ENCODE data around the gene PEAK1. TPM values are rescaled to one million over a fixed set of nuclear protein-coding genes. Genes with fewer than 3 reads are reported as not detected.

PEAK1 gene
- total RNA-seq, 2 experiments from 2014 or later, result 6.0 to 10.8 TPM

DNA sequence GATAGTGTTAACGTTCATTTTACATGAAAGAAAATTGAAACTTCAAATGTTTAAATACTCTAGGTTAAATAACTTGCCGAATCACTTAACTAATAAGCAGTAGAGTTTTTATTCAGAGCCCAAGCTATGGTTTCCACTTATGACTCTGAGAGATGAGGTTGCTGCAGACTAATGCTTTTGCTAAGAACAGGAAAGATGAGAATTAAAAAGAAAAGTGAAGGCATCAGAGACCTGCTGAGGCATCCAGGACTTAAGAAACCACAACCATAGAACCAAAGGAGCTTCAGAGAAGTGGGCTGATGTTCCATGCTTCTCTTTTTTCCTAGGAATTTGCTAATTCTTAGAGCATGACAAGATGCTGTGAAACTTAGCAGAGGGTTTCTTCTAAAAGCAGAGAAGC, 10.3 kb upstream of the PEAK1 start:
- Histone ChIP-seq H3K9me3 (ENCODE audit: low read length) (no peaks in the 10 kb centered on the region), H4K20me1 (ENCODE audit: insufficient read depth, low read length) (peaks cover 18% of the 10 kb centered on the region; the same call in 1 of the 2 replicates), H3K36me3 (ENCODE audit: insufficient read depth, low read length) (0 out of 2 replicates have a peak, but pooled peaks cover under 1% of the 10 kb centered on the region), H3K4me1 (ENCODE audit: insufficient read depth, low read length, poor library complexity, severe bottlenecking) (peaks cover 17% of the 10 kb centered on the region), H2AFZ (ENCODE audit: low read length) (no peak overlapping the region), H3K9me2 (ENCODE audit: insufficient read depth, low read length) (no peaks in the 10 kb centered on the region), H3K4me3 (ENCODE audit: low read depth, low read length, poor library complexity, severe bottlenecking) (no peak overlapping the region), H3K4me2 (ENCODE audit: low read length) (no peak overlapping the region), H3K27ac (ENCODE audit: low read depth, low read length, poor library complexity, severe bottlenecking) (no peak overlapping the region), H3K79me2 (ENCODE audit: insufficient read depth, low read depth, low read length) (peaks cover 56% of the 10 kb centered on the region)
- no peak for DNase-seq (ENCODE audit: low spot score)
- TF ChIP-seq EZH2phosphoT487 (IDR thresholded peaks at IDR 0.05; ENCODE audit: borderline replicate concordance, low read depth, low read length) (no peak), CTCF (conservative IDR thresholded peaks at IDR 0.05; ENCODE audit: low read length) (no peak)
- CTCF ChIA-PET (ENCODE audit: unreplicated experiment), result no interaction called here
- POLR2A ChIA-PET, result interaction anchor here (0.6 to 1.1 kb wide), 3 partner anchors 11 to 1442 kb away, joined by 3 to 4 read pairs (median 3); no protein-coding TSS in a partner anchor
- no TSS peak for BruUV-seq (replicated peaks)
- intact Hi-C loops (cut with micrococcal nuclease; ENCODE audit: unreplicated experiment), result no loop called here

GRCh38 chr15:77426871-77427270, 7.0 kb upstream of the PEAK1 start:
- H3K4me2 ChIP-seq (ENCODE audit: low read length), result peak overlapping the region; percentile 21; the same call in 1 of the 2 replicates
- no peaks in the 10 kb centered on the region for H3K9me3 ChIP-seq (ENCODE audit: low read length)
- TF ChIP-seq EZH2phosphoT487 (IDR thresholded peaks at IDR 0.05; ENCODE audit: borderline replicate concordance, low read depth, low read length), result no peak
- no peak for TF ChIP-seq CTCF (conservative IDR thresholded peaks at IDR 0.05; ENCODE audit: low read length)
- H2AFZ ChIP-seq (ENCODE audit: low read length), result no peak overlapping the region
- H3K4me3 ChIP-seq (ENCODE audit: low read depth, low read length, poor library complexity, severe bottlenecking), result no peak overlapping the region
- peaks cover 31% of the 10 kb centered on the region for H4K20me1 ChIP-seq (ENCODE audit: insufficient read depth, low read length)
- DNase-seq (ENCODE audit: low spot score), result no peak
- no TSS peak for BruUV-seq (replicated peaks)
- no peak overlapping the region for H3K27ac ChIP-seq (ENCODE audit: low read depth, low read length, poor library complexity, severe bottlenecking)
- H3K9me2 ChIP-seq (ENCODE audit: insufficient read depth, low read length), result no peaks in the 10 kb centered on the region
- peaks cover 86% of the 10 kb centered on the region for H3K79me2 ChIP-seq (ENCODE audit: insufficient read depth, low read depth, low read length)
- CTCF ChIA-PET (ENCODE audit: unreplicated experiment), result no interaction called here
- H3K4me1 ChIP-seq (ENCODE audit: insufficient read depth, low read length, poor library complexity, severe bottlenecking), result peaks cover 29% of the 10 kb centered on the region
- intact Hi-C loops (cut with micrococcal nuclease; ENCODE audit: unreplicated experiment), result no loop called here
- POLR2A ChIA-PET, result interaction anchor here (1.1 to 1.4 kb wide), 2 partner anchors 10 to 15 kb away, joined by 3 read pairs; no protein-coding TSS in a partner anchor
- H3K36me3 ChIP-seq (ENCODE audit: insufficient read depth, low read length), result 0 out of 2 replicates have a peak, but pooled peaks cover 3% of the 10 kb centered on the region

GRCh38 chr15:77426377-77426776, 6.5 kb upstream of the PEAK1 start:
- H3K79me2 ChIP-seq (ENCODE audit: insufficient read depth, low read depth, low read length), result peaks cover 88% of the 10 kb centered on the region
- DNase-seq (ENCODE audit: low spot score), result no peak
- no peak overlapping the region for H2AFZ ChIP-seq (ENCODE audit: low read length)
- POLR2A ChIA-PET, result interaction anchor here (1.1 kb wide), 1 partner anchor 10 kb away, joined by 3 read pairs; no protein-coding TSS in a partner anchor
- CTCF ChIA-PET (ENCODE audit: unreplicated experiment), result no interaction called here
- no peaks in the 10 kb centered on the region for H3K9me2 ChIP-seq (ENCODE audit: insufficient read depth, low read length)
- H3K36me3 ChIP-seq (ENCODE audit: insufficient read depth, low read length), result 0 out of 2 replicates have a peak, but pooled peaks cover 3% of the 10 kb centered on the region
- peak overlapping the region; percentile 21; the same call in 1 of the 2 replicates for H3K4me2 ChIP-seq (ENCODE audit: low read length)
- no peak overlapping the region for H3K4me3 ChIP-seq (ENCODE audit: low read depth, low read length, poor library complexity, severe bottlenecking)
- TF ChIP-seq EZH2phosphoT487 (IDR thresholded peaks at IDR 0.05; ENCODE audit: borderline replicate concordance, low read depth, low read length), result no peak
- TF ChIP-seq CTCF (conservative IDR thresholded peaks at IDR 0.05; ENCODE audit: low read length), result no peak
- H3K9me3 ChIP-seq (ENCODE audit: low read length), result no peaks in the 10 kb centered on the region
- no TSS peak for BruUV-seq (replicated peaks)
- peaks cover 31% of the 10 kb centered on the region for H4K20me1 ChIP-seq (ENCODE audit: insufficient read depth, low read length)
- intact Hi-C loops (cut with micrococcal nuclease; ENCODE audit: unreplicated experiment), result no loop called here
- no peak overlapping the region for H3K27ac ChIP-seq (ENCODE audit: low read depth, low read length, poor library complexity, severe bottlenecking)
- H3K4me1 ChIP-seq (ENCODE audit: insufficient read depth, low read length, poor library complexity, severe bottlenecking), result peaks cover 29% of the 10 kb centered on the region

Data from OCI-LY7 (cell line).